ENCODE measurements around the gene MRPL10.

Gene MRPL10

DNA sequence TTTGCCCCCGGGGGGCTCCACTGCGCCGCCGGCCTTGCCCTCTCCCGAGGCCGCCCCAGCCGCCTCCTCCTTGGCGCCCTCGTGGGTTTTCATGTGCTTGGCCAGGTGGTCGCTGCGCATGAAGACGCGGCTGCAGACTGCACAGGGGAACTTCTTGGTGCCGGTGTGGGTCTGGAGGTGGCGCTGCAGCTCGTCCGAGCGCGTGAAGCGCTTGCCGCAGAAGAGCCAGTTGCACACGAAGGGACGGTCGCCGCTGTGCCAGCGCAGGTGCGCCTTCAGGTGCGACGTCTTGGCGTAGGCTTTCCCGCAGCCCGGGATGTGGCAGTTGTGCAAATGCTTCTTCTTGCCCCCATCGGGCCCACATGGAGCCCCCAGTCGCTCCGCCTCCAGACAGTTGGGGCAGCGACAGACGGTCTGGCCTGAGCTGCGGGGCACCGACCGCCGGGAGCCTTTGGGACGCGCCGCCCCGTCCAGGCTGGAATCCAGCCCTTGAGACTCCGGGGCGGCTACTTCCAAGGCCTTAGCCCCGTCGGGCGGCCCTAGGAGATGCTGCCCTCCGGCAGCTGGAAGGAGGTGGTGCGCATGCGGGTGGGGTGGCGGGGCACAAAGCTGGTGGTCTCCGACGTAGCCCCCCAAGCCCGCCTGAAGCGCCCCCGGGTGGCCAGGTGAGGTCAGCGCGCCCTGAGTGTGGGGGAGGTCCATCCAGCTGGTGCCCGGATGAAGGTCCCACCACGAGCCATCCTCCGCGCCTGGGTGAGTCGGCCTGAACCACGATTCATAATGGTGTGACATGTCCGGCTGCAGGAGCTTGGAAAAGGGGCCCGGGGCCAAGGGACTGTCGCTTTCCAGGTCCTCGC lies 16.2 kb upstream of the MRPL10 start:
- WGBS, 2 donors (ENCODE audit: extremely low coverage in 2 of 2, insufficient read length in 2 of 2, insufficient replicate concordance in 1 of 2): no CpG with 5 or more reads among the region's 71 CpGs
- H3K4me3 ChIP-seq (ENCODE audit: low read length in 2 of 2): peak overlapping the region; percentile 33 to 68
- no peak overlapping the region for H4K8ac ChIP-seq (ENCODE audit: low read depth, low read length)
- H2BK120ac ChIP-seq (ENCODE audit: low read depth, low read length): no peak overlapping the region
- H3K14ac ChIP-seq (ENCODE audit: low read length): no peak overlapping the region
- H3K4me1 ChIP-seq (ENCODE audit: control insufficient read depth in 2 of 2, insufficient read depth in 1 of 2, low read depth in 1 of 2, low read length in 2 of 2): peaks cover 14 to 18% of the 10 kb centered on the region in 2 donors
- H4K91ac ChIP-seq (ENCODE audit: low read depth, low read length, poor library complexity): no peak overlapping the region
- H3K27me3 ChIP-seq (ENCODE audit: control insufficient read depth in 3 of 3, insufficient read depth in 3 of 3, low read depth in 1 of 3, low read length in 3 of 3): peaks cover 43 to 92% (median 79%) of the 10 kb centered on the region in 3 experiments
- no peak overlapping the region for H3K4ac ChIP-seq (ENCODE audit: low read length)
- peak overlapping the region; percentile 19 for H3K4me2 ChIP-seq (ENCODE audit: insufficient read depth, low read length, poor library complexity, severe bottlenecking)
- peak overlapping the region; percentile 90 for H3K18ac ChIP-seq (ENCODE audit: low read length)
- peaks cover 3 to 4% of the 10 kb centered on the region in 2 donors for H3K9me3 ChIP-seq (replicated peaks in 1 of 2; ENCODE audit: control insufficient read depth in 2 of 2, insufficient read depth in 1 of 2, low read depth in 1 of 2, low read length in 2 of 2)
- H2BK12ac ChIP-seq (ENCODE audit: low read length): no peak overlapping the region
- no peaks in the 10 kb centered on the region for H3K79me1 ChIP-seq (ENCODE audit: low read depth, low read length)
- peak overlapping the region; percentile 31 for H3K9ac ChIP-seq (ENCODE audit: low read depth, low read length, poor library complexity)
- H3K23ac ChIP-seq (ENCODE audit: low read depth, low read length, poor library complexity): peak overlapping the region; percentile 57
- H2AK5ac ChIP-seq (ENCODE audit: low read depth, low read length): peak overlapping the region; percentile 82
- no peak overlapping the region for H3K27ac ChIP-seq (replicated peaks; ENCODE audit: low read length)
- H2AFZ ChIP-seq (ENCODE audit: low read length): peak overlapping the region; percentile 90
- peak overlapping the region; percentile 85 for H2BK5ac ChIP-seq (ENCODE audit: low read length)
- no peak for DNase-seq (ENCODE audit: low spot score)
- H3K36me3 ChIP-seq (replicated peaks in 1 of 2; ENCODE audit: control insufficient read depth in 2 of 2, insufficient read depth in 2 of 2, low read length in 2 of 2): no peaks in the 10 kb centered on the region
- H2BK15ac ChIP-seq (ENCODE audit: low read length): peak overlapping the region; percentile 42

DNA sequence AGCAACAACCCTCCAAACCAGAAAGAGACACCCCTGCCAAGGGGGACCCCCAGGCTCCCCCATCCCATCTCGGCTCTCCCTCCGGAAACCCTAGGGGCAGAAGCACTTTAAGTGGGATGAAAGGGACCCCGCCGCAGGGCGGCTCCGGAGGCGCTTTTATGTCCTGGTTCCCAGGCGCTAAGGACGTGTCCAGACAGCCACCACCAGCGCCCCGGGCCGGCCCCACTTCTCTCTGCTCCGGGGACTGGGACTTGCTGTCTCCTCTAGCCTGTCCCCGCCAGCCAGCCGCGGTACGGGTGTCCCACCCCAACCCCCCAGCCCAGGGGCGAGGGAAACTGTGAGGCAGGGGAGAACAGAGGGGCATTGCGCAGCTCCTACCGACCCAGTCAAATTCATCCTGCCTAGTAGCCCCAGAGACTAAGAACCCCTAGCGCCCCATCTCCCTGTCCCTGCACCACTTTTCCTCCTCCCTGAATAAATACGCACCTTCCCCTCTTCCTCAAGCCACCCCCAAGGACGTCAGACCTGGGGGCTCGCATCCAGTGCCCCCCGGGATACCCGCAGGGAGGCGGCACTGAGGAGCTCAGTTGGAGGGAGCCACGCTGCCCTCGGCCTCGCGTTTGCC lies 15.5 kb upstream of the MRPL10 start:
- Histone ChIP-seq H2BK5ac (ENCODE audit: low read length) (peak overlapping the region; percentile 85), H3K23ac (ENCODE audit: low read depth, low read length, poor library complexity) (peak overlapping the region; percentile 57), H2AK5ac (ENCODE audit: low read depth, low read length) (peak overlapping the region; percentile 71), H3K27ac (replicated peaks; ENCODE audit: low read length) (no peak overlapping the region), H3K79me1 (ENCODE audit: low read depth, low read length) (no peaks in the 10 kb centered on the region), H2BK12ac (ENCODE audit: low read length) (no peak overlapping the region), H3K14ac (ENCODE audit: low read length) (no peak overlapping the region), H4K91ac (ENCODE audit: low read depth, low read length, poor library complexity) (no peak overlapping the region), H2BK15ac (ENCODE audit: low read length) (peak overlapping the region; percentile 42), H3K4me3 (ENCODE audit: low read length in 2 of 2) (peak overlapping the region; percentile 33 to 68), H3K4me1 (ENCODE audit: control insufficient read depth in 2 of 2, insufficient read depth in 1 of 2, low read depth in 1 of 2, low read length in 2 of 2) (peaks cover 14 to 15% of the 10 kb centered on the region in 2 donors), H4K8ac (ENCODE audit: low read depth, low read length) (no peak overlapping the region), H3K4ac (ENCODE audit: low read length) (peak overlapping the region; percentile 57), H3K18ac (ENCODE audit: low read length) (peak overlapping the region; percentile 90), H2AFZ (ENCODE audit: low read length) (peak overlapping the region; percentile 90), H3K9me3 (replicated peaks in 1 of 2; ENCODE audit: control insufficient read depth in 2 of 2, insufficient read depth in 1 of 2, low read depth in 1 of 2, low read length in 2 of 2) (peaks cover 3 to 4% of the 10 kb centered on the region in 2 donors), H3K4me2 (ENCODE audit: insufficient read depth, low read length, poor library complexity, severe bottlenecking) (peak overlapping the region; percentile 59), H3K36me3 (replicated peaks in 1 of 2; ENCODE audit: control insufficient read depth in 2 of 2, insufficient read depth in 2 of 2, low read length in 2 of 2) (no peaks in the 10 kb centered on the region), H3K27me3 (ENCODE audit: control insufficient read depth in 3 of 3, insufficient read depth in 3 of 3, low read depth in 1 of 3, low read length in 3 of 3) (peaks cover 37 to 84% (median 71%) of the 10 kb centered on the region in 3 experiments), H3K9ac (ENCODE audit: low read depth, low read length, poor library complexity) (peak overlapping the region; percentile 31), H2BK120ac (ENCODE audit: low read depth, low read length) (no peak overlapping the region)
- WGBS, 2 donors (ENCODE audit: extremely low coverage in 2 of 2, insufficient read length in 2 of 2, insufficient replicate concordance in 1 of 2): no CpG with 5 or more reads among the region's 31 CpGs
- DNase-seq (ENCODE audit: low spot score): no peak

DNA sequence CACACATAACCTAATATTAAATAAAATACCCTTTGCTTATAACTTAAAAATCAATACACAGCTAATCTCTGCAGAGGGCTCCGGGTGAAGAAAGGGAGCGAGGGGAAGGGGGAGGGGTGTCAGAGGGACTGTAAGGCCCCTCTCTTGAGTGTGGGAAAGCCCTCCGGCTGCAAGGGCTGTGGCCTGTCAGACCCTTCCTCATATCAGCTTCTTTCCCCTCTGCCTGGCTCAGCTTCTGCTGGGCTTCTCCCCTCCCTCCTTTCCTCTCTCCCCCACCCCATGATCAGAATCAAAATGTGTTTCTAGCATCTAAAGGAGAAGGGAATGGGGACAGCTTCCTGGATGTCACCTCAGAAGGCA lies 14.4 kb upstream of the MRPL10 start:
- Histone ChIP-seq H4K91ac (ENCODE audit: low read depth, low read length, poor library complexity) (no peak overlapping the region), H3K18ac (ENCODE audit: low read length) (no peak overlapping the region), H2BK15ac (ENCODE audit: low read length) (no peak overlapping the region), H2BK5ac (ENCODE audit: low read length) (no peak overlapping the region), H3K27me3 (ENCODE audit: control insufficient read depth in 3 of 3, insufficient read depth in 3 of 3, low read depth in 1 of 3, low read length in 3 of 3) (peaks cover 34 to 74% (median 64%) of the 10 kb centered on the region in 3 experiments), H3K4me2 (ENCODE audit: insufficient read depth, low read length, poor library complexity, severe bottlenecking) (no peak overlapping the region), H3K4me3 (ENCODE audit: low read length in 2 of 2) (no peak overlapping the region), H3K9ac (ENCODE audit: low read depth, low read length, poor library complexity) (peak overlapping the region; percentile 7), H3K4me1 (ENCODE audit: control insufficient read depth in 2 of 2, insufficient read depth in 1 of 2, low read depth in 1 of 2, low read length in 2 of 2) (peaks cover 10 to 13% of the 10 kb centered on the region in 2 donors), H3K79me1 (ENCODE audit: low read depth, low read length) (peaks cover 1% of the 10 kb centered on the region), H2AK5ac (ENCODE audit: low read depth, low read length) (no peak overlapping the region), H3K27ac (replicated peaks; ENCODE audit: low read length) (no peak overlapping the region), H4K8ac (ENCODE audit: low read depth, low read length) (no peak overlapping the region), H2AFZ (ENCODE audit: low read length) (peak overlapping the region; percentile 10), H2BK12ac (ENCODE audit: low read length) (no peak overlapping the region), H3K36me3 (replicated peaks in 1 of 2; ENCODE audit: control insufficient read depth in 2 of 2, insufficient read depth in 2 of 2, low read length in 2 of 2) (no peaks in the 10 kb centered on the region), H3K23ac (ENCODE audit: low read depth, low read length, poor library complexity) (no peak overlapping the region), H3K4ac (ENCODE audit: low read length) (no peak overlapping the region), H3K9me3 (replicated peaks in 1 of 2; ENCODE audit: control insufficient read depth in 2 of 2, insufficient read depth in 1 of 2, low read depth in 1 of 2, low read length in 2 of 2) (peaks cover 3 to 4% of the 10 kb centered on the region in 2 donors), H3K14ac (ENCODE audit: low read length) (no peak overlapping the region), H2BK120ac (ENCODE audit: low read depth, low read length) (no peak overlapping the region)
- no CpG with 5 or more reads among the region's 3 CpGs for WGBS, 2 donors (ENCODE audit: extremely low coverage in 2 of 2, insufficient read length in 2 of 2, insufficient replicate concordance in 1 of 2)
- no peak for DNase-seq (ENCODE audit: low spot score)

All from neuronal stem cell (in vitro differentiated cells).